Measurements from ENCODE around the gene TSPAN3.
A peak's percentile ranks its signal among the peaks of the same experiment; 100 is the strongest.

TSPAN3 gene

GRCh38 chr15:77033729-77034671 is 36.9 kb downstream of the TSPAN3 start:
- DNase-seq (ENCODE audit: low read depth in 3 of 3), result no peak

DNA sequence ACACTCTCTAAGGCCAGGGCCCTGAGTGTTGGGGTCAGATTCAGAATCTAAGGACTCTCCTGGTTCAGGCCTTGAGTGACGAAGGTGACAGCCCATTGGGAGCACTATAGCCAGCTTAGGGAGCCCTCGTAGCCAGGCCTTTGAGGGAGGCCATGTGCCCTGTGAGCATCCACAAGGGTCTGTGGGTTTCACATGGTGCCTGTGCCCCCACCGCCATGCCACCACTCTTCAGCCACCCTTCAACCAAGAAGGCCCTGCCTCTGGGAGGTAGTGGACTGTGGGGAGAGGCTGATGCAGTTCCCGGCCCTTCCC is 37.5 kb downstream of the TSPAN3 start:
- DNase-seq (ENCODE audit: low read depth in 3 of 3), result no peak

DNA sequence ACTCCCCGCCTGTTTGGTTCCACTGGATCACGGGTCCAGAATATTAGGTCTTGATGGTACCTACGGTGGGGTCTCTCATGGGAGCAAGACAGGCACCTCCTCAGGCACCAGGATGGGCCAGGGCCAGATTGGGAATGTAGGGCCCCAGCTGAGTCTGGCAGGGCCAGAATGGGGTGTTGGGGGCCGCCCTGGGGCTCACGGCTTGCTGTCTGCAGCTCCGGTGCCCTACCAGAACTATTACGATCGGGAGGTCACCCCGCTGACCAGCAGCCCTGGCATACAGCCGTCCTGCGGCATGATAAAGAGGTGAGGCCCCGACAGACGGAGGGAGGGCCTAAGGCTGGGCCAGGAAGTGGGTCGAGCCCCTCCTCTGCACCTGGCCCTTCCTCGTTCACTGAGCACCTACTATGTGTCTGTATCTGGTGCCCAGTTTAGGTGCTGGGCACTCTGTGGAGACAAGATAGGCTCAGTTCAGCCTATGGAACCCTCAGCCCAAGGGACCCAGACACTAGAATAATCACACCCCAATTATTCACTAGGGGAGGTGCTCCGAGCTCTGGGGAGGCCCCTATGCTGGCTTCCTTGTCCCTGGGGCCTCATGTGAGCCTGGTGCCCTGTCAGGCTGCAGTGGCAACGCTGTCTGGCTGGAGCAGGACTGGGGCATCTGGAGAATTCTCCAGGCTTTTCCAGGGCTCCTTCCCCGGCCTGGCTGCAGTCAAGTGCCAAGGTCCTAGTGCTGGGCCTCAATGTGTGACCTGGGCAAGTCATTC is 38.1 kb downstream of the TSPAN3 start:
- no peak for DNase-seq (ENCODE audit: low read depth in 3 of 3)

- no peak for DNase-seq (ENCODE audit: low read depth in 3 of 3)
Observed at GRCh38 chr15:77032052-77032646, 38.8 kb downstream of the TSPAN3 start.

DNA sequence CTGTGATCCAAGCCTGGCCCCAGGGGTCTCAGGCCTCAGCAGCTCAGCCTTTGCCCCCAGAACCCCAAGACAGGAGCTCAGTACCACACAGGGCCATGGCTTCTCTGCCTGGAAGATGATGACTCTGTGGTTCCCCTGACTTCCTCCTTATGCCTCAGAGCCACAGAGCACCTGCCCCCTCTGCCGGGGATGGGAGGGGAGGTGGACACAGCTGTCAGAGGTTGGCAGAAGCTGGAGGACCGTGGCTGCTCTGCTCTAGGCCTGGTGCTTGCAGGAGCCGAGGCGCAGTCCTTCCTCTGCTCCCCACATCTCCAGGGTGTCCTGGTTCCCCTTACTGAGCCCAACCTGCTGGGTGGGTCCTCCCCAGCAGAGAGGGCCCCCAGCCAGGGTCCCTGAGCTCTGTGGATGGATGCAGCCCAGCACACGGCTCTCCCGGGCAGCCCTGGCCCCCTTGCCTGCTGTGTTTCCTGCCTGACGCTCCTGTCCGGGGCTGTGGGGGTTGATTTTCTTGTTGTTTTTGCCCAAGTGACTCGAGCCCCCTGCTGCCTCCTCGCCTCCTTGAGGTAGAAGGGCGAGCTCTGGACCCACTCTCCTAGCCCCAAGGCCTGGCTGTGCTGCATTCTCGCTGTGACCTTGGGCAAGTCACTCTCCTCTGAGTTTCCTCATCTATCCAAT is 39.4 kb downstream of the TSPAN3 start:
- no peak for DNase-seq (ENCODE audit: low read depth in 3 of 3)

- DNase-seq (ENCODE audit: low read depth in 3 of 3), result no peak
Observed at GRCh38 chr15:77030928-77031375, 40.0 kb downstream of the TSPAN3 start.

DNA sequence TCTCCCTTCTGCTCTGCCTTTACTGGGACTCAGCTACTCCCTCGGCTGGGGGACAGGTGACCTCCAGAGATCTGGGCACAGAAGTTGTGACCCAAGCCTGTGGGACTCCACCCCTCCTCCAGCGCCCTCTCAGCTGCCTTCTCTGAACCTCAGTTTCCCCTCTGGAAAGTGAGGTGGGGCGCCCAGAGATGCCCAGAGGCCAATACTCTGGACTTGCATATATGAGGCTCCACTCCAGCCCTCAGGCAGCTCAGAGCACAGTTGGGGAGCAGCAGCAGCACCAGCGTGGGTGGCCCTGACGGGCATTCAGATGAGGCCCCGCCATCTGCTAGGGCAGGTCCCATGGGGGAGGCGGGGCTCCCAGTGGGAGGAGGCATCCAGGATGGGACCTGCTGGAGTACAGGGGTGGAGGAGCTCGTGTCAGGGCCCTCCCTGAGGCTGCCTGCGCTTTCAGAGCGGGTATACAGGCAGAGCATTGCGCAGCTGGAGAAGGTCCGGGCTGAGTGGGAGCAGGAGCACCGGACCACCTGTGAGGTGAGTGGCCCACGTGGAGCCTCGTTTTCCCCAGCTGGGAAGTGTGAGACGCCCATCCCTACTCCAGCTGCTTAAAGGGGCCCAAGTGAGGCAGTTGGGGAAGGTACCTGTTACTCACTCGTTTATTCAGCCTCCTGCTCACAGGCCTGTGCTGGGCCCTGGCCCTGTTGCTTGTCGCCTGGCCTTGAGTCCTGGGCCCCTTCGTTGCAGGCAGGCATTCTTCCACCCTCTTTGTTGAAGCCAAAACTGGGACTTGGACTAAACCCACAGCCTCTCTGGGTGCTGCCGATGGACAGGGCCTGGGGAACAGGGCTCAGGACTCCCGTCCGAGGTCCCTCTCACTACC is 40.6 kb downstream of the TSPAN3 start:
- DNase-seq (ENCODE audit: low read depth in 3 of 3), result no peak

- DNase-seq (ENCODE audit: low read depth in 3 of 3), result no peak
Observed at GRCh38 chr15:77029166-77030047, 41.5 kb downstream of the TSPAN3 start.

- DNase-seq (ENCODE audit: low read depth in 3 of 3), result no peak
Observed at GRCh38 chr15:77028451-77029165, 42.3 kb downstream of the TSPAN3 start.

DNA sequence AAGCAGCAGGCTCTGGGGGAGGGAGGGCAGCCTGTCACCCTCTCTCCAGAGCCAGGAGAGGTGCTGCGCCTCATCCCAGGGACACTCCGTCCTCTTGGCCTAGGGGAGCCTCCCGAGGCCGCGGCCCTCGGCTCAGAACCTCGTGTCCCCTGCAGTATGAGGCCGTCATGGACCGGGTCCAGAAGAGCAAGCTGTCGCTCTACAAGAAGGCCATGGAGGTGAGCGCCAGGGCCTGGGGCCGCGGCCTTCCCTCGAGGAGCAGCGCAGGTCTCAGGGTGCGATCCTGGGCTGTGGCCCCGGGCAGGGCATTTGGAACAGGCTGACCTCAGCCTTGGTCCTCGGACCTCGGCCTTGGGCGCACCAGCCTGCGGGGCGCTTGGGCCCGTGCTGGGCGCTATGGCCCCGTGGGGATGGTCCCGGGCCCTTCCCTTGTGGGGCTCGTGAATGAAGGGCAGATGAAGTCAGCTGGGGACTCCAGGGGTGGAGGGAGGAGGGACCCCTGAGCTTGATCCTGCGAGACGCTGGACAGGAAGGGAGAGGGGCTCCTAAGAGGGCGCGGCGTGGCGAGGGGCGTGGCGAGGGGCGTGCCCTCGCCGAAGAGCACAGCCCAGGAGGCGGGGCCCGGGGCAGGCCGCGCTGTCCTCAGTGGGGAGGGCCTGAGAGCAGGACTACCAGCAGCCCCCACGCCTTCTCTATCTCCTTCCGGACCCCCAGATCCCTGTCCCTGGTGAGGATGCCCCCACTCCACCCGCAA is 43.0 kb downstream of the TSPAN3 start:
- DNase-seq (ENCODE audit: low read depth in 3 of 3), result no peak

DNA sequence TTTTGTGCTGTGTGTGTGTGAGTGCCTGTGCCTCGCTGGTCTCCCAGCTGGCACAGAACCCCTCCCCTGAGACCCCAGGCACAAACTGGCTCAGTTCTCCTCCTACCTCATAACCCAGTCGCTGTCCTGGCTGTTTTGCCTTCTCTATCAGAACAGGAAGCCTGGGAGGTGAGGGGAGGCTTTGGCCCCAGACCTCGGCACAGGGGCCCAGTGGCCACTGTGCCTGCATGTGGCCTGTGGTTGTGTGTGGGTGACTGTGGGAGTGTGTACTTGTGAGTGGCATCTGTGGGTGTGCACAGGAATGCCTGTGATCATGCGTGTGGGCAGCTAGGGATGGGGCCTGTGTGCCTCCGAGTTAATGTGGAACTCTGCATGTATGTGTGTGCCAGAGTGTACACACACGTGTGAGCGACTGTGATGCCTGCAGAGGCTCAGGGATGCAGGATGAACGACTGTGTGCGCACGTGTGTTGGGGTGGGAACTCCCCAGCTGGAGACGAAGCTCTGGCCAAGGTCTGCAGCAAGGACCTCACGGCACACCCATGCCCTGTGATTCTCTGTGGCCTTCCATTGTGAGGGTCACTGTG is 43.7 kb downstream of the TSPAN3 start:
- no peak for DNase-seq (ENCODE audit: low read depth in 3 of 3)

GRCh38 chr15:77026501-77027110 is 44.3 kb downstream of the TSPAN3 start:
- no peak for DNase-seq (ENCODE audit: low read depth in 3 of 3)

- no peak for DNase-seq (ENCODE audit: low read depth in 3 of 3)
Observed at GRCh38 chr15:77025941-77026411, 44.9 kb downstream of the TSPAN3 start.

- no peak for DNase-seq (ENCODE audit: low read depth in 3 of 3)
Observed at GRCh38 chr15:77025083-77025901, 45.6 kb downstream of the TSPAN3 start.

- DNase-seq (ENCODE audit: low read depth in 3 of 3), result peak; percentile 42 to 64 (median 48)
Observed at GRCh38 chr15:77024273-77025082, 46.4 kb downstream of the TSPAN3 start.

Measured in stimulated activated CD4-positive, alpha-beta T cell treated with anti-CD3 and anti-CD28 coated beads, TNF-alpha, amount 100 ng/mL, for 24 hours (primary cell).